Natural killer cell treated with Interleukin-12 subunit alpha and Interleukin-12 subunit beta and Interleukin-15 and Interleukin-18, amount 100 ng/mL, for 72 hours (primary cell): ENCODE data around the gene ZNF595. TPM values are rescaled to one million over a fixed set of nuclear protein-coding genes. Genes with fewer than 3 reads are reported as not detected.
"Not testable (repeated sequence)": the region's sequence is repeated elsewhere in the genome, so short reads cannot be mapped to it uniquely, and the experiment has no call there.

Source experiments
- ATAC-seq, 2 donors: fragments of 150-1000 bp; cut with Tn5 transposase in 1 of 2; sonication (Bioruptor Pico), chemical (Tn5 transposase) in 1 of 2; 2 replicates each; pipeline ENCODE4 v1.10.0; 2021
- DNase-seq: peaks from one replicate; pipeline ENCODE4 v3.0.0; 2022; ENCODE audit warnings: low spot score
- H3K27ac Mint-ChIP-seq, 2 donors: 1 replicate in 1 of 2; 2 replicates in 1 of 2; pipeline ENCODE4 v1.8.0; 2022; ENCODE audit warnings: mixed read lengths in 2 of 2, mild to moderate bottlenecking in 1 of 2, moderate library complexity in 1 of 2
- H3K27me3 Mint-ChIP-seq, 2 donors: 1 replicate in 1 of 2; 2 replicates in 1 of 2; pipeline ENCODE4 v1.8.0; 2022; ENCODE audit warnings: mixed read lengths in 2 of 2
- H3K36me3 Mint-ChIP-seq: one replicate; pipeline ENCODE4 v1.8.0; 2022; ENCODE audit warnings: mixed read lengths
- H3K4me1 Mint-ChIP-seq, 2 donors: 1 replicate in 1 of 2; 2 replicates in 1 of 2; pipeline ENCODE4 v1.8.0; 2022; ENCODE audit warnings: low read depth in 2 of 2, mixed read lengths in 2 of 2, mild to moderate bottlenecking in 1 of 2
- H3K4me3 Mint-ChIP-seq: one replicate; pipeline ENCODE4 v1.8.0; 2022; ENCODE audit warnings: mixed read lengths
- H3K9me3 Mint-ChIP-seq: 2 replicates; pipeline ENCODE4 v1.8.0; 2022; ENCODE audit warnings: mixed read lengths
- total RNA-seq, 2 donors: library from RNA; stranded (reverse); gene quantifications; one replicate each; pipeline ENCODE4 v1.2.3, GENCODE V29; 2022

ZNF595 gene
- total RNA-seq, 2 donors from 2014 or later, result 12.0 to 33.4 TPM

DNA sequence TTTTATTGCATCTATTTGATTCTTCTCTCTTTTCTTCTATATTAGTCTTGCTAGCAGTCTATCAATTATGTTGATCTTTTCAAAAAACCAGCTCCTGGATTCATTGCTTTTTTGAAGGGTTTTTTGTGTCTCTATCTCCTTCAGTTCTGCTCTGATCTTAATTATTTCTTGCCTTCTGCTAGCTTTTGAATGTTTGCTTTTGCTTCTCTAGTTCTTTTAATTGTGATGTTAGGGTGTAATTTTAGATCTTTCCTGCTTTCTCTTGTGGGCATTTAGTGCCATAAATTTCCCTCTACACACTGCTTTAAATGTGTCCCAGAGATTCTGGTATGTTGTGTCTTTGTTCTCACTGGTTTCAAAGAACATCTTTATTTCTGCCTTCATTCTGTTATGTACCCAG lies 14.9 kb upstream of the ZNF595 start:
- H3K27me3 Mint-ChIP-seq, H3K4me3 Mint-ChIP-seq, ATAC-seq, H3K36me3 Mint-ChIP-seq, H3K27ac Mint-ChIP-seq, H3K4me1 Mint-ChIP-seq, DNase-seq, H3K9me3 Mint-ChIP-seq: not testable (repeated sequence)

DNA sequence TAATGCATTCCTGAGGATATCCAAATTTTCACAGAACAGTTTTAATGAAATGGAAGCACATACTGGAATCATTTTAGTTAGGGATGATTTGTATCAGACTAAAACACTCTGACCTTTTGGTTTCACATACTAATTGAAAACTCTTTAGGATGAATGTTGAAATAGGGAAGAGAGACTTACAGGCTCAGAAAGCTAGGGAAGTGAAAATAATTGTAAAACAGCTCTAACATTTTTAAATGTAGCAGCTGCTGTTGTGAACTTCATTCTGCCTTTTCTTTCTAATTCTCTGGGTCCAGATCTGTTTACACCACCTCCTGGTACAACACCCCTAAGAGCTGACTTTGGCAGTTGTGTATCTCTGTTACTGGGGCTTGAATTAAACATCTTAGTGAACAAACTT lies 9.7 kb upstream of the ZNF595 start:
- not testable (repeated sequence) for H3K9me3 Mint-ChIP-seq, ATAC-seq

DNA sequence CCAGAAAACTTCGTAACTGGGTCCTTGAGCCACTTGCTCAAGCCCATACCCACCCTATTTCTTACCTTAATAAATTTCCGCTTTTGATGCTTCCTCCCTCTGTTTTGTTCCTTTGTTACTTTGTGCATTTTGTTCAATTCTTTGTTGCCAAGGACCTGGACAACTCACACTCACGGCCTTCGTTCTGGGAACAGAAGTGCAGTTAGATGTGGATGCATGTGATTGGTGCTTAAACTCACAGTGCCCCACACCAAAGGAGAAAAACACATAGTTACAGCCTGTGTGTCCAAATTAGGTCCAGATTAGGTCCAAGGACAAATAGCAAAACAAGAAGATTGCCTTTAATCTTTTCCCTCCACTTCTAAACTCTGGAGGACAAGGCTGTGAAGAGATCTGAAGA lies 1.9 kb upstream of the ZNF595 start:
- not testable (repeated sequence) for H3K9me3 Mint-ChIP-seq, H3K27me3 Mint-ChIP-seq, H3K36me3 Mint-ChIP-seq, ATAC-seq, DNase-seq, H3K27ac Mint-ChIP-seq, H3K4me1 Mint-ChIP-seq, H3K4me3 Mint-ChIP-seq

More for the DNA sequence above, 9.7 kb upstream of the ZNF595 start:
- H3K4me1 Mint-ChIP-seq, H3K36me3 Mint-ChIP-seq, DNase-seq, H3K27me3 Mint-ChIP-seq, H3K27ac Mint-ChIP-seq, H3K4me3 Mint-ChIP-seq: not testable (repeated sequence)

DNA sequence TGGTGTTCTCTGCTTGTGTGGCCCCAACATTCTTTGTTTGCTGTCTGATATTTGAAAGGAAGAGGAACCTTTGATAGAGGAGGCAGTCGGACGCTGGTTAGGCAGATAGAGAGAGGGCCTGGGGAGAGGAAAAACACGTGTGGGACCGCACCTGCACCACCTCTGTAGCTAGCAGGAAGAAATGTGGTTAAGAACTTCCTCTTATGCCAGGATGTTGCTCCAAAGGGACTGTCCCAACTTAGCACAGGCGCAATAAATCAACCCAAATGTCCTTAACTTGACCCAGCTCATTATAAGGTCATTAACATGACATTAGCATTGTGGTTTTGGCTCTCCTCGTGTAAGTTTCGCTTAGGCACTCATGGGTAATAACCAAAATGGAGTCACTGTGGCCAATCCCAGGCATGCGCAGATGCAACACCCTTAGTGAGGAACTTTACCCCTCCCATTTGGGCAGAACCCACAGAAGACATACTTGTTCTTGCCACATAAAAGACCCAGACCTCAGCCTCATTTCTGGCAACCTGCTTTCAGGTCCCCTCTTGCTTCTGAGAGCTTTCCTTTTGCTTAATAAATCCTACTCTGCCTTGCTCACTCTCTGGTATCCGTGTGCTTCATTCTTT lies 1.4 kb upstream of the ZNF595 start:
- peak; percentile 52 to 56 for ATAC-seq
- not testable (repeated sequence) for H3K27ac Mint-ChIP-seq, DNase-seq, H3K36me3 Mint-ChIP-seq, H3K4me1 Mint-ChIP-seq, H3K9me3 Mint-ChIP-seq, H3K27me3 Mint-ChIP-seq, H3K4me3 Mint-ChIP-seq

DNA sequence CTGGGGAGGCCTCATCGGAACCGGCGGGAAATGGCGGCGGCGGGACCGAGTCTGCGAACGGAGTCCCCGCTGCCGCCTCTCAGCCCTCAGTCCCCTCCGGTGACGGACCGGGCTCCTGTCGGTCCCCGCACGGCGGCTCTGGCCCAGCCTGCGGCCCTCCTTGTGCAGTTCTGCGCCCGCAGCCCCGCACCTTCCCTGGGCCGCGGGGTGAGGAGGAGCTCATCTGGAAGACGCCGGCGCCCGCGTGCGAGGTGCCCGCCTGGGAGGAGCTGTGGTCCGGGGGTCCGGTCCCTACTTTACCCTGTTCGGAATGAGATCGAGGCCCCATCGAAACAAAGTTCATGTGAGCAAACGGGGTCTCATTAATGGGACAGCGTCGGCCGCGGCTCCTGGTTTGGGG lies 400 bp downstream of the ZNF595 start:
- DNase-seq, H3K27me3 Mint-ChIP-seq, H3K4me3 Mint-ChIP-seq, H3K36me3 Mint-ChIP-seq, H3K27ac Mint-ChIP-seq, H3K4me1 Mint-ChIP-seq, H3K9me3 Mint-ChIP-seq: not testable (repeated sequence)
- peak; percentile 3 to 25 for ATAC-seq

DNA sequence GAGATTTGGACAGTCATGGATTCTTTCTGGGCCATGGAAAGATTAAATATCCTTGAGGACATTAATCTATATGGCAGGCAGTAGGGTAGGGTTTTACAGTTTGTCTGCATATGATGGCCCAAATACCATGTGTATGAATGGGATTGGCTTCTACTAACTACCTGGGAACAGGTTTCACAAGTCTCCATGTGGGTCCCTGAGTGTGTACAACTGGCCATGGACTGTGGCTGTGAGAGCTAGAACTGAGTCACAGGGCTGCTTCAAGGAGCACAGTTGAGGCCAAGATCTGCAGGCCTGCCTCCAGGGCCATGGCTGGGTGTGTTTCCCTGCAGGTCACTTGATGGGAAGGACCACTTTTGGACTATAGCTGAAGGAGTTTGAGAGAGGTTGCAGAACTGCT lies 11.6 kb downstream of the ZNF595 start:
- H3K27me3 Mint-ChIP-seq, H3K4me1 Mint-ChIP-seq, H3K27ac Mint-ChIP-seq, DNase-seq, H3K4me3 Mint-ChIP-seq, H3K9me3 Mint-ChIP-seq: not testable (repeated sequence)
- ATAC-seq, result peak; percentile 27 to 58
- H3K36me3 Mint-ChIP-seq, result peaks cover 12% of the 10 kb centered on the region

DNA sequence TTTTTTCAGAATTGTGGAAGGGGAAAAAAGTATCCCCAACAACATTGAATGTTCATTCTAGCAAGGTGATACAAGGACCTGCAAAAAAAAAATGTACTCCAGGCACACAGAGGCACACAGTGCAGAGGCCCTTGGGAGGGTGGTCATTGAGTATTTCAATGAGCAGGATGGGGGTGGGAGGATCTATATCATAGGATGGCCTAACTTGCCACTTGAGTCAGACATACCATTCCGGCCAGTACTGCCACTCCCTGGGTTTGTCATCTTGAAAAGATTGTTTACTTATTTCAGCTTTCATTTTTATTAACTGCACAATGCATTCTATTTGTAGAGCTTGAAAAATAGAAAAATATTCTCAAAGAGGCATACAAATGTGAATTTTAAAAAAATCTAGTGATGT lies 18.7 kb downstream of the ZNF595 start:
- Mint-ChIP-seq H3K36me3 (peaks cover 73% of the 10 kb centered on the region), H3K4me3 (no peak overlapping the region), H3K4me1 (peaks cover 0 to 18% of the 10 kb centered on the region in 2 donors), H3K27me3 (no peaks in the 10 kb centered on the region), H3K9me3 (peaks cover 22% of the 10 kb centered on the region), H3K27ac (no peak overlapping the region)
- DNase-seq, result no peak
- ATAC-seq, result no peak

DNA sequence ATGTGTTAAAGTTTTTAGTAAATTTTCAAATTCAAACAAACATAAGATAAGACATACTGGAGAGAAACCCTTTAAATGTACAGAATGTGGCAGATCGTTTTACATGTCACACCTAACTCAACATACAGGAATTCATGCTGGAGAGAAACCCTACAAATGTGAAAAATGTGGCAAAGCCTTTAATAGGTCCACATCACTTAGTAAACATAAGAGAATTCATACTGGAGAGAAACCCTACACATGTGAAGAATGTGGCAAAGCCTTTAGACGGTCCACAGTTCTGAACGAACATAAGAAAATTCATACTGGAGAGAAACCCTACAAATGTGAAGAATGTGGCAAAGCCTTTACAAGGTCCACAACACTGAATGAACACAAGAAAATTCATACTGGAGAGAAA lies 32.8 kb downstream of the ZNF595 start:
- H3K9me3 Mint-ChIP-seq, result peaks cover 19% of the 10 kb centered on the region
- peak overlapping the region in 1 of 2 donors; percentile 40 for H3K27ac Mint-ChIP-seq
- DNase-seq (no peak), ATAC-seq (no peak)
- H3K4me3 Mint-ChIP-seq, result no peak overlapping the region
- no peaks in the 10 kb centered on the region for H3K27me3 Mint-ChIP-seq
- H3K4me1 Mint-ChIP-seq, result no peaks in the 10 kb centered on the region
- H3K36me3 Mint-ChIP-seq, result peaks cover 76% of the 10 kb centered on the region

DNA sequence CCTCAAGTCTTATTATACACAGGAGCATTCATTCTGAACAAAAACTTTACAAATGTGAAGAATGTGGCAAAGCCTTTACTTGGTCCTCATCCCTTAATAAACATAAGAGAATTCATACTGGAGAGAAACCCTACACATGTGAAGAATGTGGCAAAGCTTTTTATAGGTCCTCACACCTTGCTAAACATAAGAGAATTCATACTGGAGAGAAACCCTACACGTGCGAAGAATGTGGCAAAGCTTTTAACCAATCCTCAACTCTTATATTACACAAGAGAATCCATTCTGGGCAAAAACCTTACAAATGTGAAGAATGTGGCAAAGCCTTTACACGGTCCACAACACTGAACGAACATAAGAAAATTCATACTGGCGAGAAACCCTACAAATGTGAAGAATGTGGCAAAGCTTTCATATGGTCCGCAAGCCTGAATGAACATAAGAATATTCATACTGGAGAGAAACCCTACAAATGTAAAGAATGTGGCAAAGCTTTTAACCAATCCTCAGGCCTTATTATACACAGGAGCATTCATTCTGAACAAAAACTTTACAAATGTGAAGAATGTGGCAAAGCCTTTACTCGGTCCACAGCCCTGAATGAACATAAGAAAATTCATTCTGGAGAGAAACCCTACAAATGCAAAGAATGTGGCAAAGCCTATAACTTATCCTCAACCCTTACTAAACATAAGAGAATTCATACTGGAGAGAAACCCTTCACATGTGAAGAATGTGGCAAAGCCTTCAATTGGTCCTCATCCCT lies 33.6 kb downstream of the ZNF595 start:
- H3K4me3 Mint-ChIP-seq, H3K27ac Mint-ChIP-seq, DNase-seq, ATAC-seq, H3K27me3 Mint-ChIP-seq, H3K4me1 Mint-ChIP-seq: not testable (repeated sequence)
- Mint-ChIP-seq H3K36me3 (peaks cover 75% of the 10 kb centered on the region), H3K9me3 (peaks cover 23% of the 10 kb centered on the region)

DNA sequence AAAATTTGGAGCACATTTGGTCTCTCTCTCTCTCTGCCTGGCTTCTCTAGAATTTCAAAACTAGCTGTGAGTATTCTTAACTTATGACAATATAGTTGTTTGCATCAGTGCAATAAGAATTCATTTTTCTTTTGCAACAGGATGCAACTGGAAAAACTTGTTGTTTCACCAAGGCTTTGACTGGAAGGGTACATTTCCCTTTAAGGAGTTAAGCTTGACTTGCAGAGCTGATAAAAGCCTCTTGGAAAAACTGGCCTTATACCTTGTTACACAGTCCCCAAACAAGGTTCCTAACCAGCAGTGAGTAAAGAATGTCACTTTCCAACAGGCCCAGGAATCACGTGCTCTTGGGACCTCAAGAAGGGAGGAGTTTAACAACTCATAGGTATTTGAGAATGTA lies 45.3 kb downstream of the ZNF595 start:
- H3K36me3 Mint-ChIP-seq, result peaks cover 28% of the 10 kb centered on the region
- H3K27me3 Mint-ChIP-seq, result no peaks in the 10 kb centered on the region
- H3K4me3 Mint-ChIP-seq, result no peak overlapping the region
- H3K9me3 Mint-ChIP-seq, result peaks cover 14% of the 10 kb centered on the region
- no peak for DNase-seq
- H3K27ac Mint-ChIP-seq, result no peak overlapping the region
- no peaks in the 10 kb centered on the region for H3K4me1 Mint-ChIP-seq
- ATAC-seq, result no peak

DNA sequence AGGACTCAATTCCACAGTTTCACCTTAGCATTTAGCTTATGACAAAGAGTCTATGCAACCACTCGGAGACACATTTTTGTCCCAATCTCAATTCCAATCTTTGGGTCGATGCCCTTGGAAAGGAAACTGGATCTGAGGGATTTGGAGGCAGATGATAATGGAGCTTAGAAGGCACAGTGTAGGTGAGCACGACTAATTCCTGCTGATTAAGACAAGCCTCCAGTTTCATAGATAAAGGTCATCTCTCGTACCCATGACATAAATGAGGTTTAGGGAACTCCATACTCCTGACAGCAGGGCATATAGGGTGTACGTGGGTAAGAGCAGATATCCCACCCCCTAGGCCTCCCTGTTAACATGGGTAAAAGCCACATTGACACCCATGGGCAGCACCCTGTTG lies 46.7 kb downstream of the ZNF595 start:
- Mint-ChIP-seq H3K4me1 (no peaks in the 10 kb centered on the region), H3K9me3 (peaks cover 13% of the 10 kb centered on the region), H3K27ac (no peak overlapping the region), H3K27me3 (peaks cover 2 to 6% of the 10 kb centered on the region in 2 donors), H3K36me3 (peaks cover 27% of the 10 kb centered on the region), H3K4me3 (no peak overlapping the region)
- DNase-seq (no peak), ATAC-seq (no peak)

DNA sequence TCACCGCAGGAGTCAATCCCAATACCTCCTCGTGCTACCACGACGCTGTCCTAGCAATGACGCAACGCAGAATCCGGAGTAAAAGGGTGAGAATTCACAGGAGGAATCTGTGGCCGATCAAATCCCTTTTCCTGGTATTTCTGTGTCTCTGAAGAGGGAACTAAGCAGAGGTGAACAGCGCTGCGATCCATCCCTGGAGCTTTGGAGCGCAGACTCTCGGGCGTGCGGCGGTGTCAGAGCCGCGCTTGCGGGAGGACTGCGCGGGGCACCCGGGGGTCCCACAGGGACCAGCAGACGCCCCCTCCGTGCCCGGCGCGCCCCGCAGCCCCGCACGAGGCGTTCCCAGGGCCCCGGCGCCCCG lies 53.9 kb downstream of the ZNF595 start:
- peaks cover 34 to 40% of the 10 kb centered on the region in 2 donors for H3K27me3 Mint-ChIP-seq
- H3K9me3 Mint-ChIP-seq, result peaks cover 23% of the 10 kb centered on the region
- no peak overlapping the region for H3K27ac Mint-ChIP-seq
- ATAC-seq (no peak), DNase-seq (no peak)
- peaks cover 0 to 25% of the 10 kb centered on the region in 2 donors for H3K4me1 Mint-ChIP-seq
- H3K36me3 Mint-ChIP-seq, result peaks cover 54% of the 10 kb centered on the region
- no peak overlapping the region for H3K4me3 Mint-ChIP-seq

DNA sequence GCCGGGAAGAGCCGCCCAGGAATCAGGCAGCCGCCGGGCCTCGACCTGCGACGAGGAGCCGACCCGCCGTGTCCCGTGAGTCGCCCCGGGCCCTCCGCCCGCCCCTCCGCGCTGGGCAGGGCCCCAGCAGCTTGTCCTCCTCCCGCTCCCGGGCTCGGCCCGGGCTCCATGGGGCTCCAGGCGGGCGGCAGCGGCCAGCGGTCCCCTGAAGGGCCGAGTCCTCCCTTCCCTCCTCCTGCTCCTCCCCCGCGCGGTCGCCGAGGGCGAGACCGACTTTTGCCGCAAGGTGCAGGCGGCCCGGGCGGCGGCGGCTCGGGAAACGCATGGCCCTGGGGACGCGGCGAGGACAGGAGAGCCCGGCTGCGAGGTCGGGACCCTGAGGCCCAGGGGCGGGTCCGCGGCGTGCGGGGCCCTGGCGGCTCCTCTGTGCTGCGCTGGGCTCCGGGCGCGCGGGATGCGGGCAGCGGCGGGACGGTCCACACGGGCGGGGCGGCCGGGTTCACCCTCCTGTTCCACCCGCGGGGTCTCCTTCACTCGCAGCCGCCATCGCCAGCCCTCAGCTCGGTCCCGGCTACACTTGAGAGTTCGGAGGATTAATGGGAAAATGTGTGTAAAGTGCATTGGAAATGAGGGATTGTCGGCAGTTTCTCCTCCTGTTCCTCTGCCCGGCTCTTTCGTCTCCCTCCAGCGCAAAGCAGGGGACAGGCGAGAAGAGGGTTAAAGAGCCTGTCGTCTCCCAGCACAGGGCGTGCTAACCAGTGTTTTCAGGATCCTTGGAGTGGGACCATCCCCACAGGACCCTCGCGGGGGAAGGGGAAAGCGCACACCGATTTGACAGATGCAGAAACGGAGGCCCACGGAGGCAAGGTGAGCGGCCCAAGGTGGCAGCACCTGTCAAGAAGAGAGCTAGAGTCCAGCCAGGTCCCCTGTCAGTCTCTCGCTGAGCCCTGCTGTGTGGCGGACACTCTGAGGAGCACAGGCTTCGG lies 54.6 kb downstream of the ZNF595 start:
- peaks cover 34 to 40% of the 10 kb centered on the region in 2 donors for H3K27me3 Mint-ChIP-seq
- ATAC-seq (peak in 1 of 2 donors; percentile 50), DNase-seq (peak; percentile 60)
- peaks cover 0 to 28% of the 10 kb centered on the region in 2 donors for H3K4me1 Mint-ChIP-seq
- H3K36me3 Mint-ChIP-seq, result peaks cover 50% of the 10 kb centered on the region
- H3K4me3 Mint-ChIP-seq, result no peak overlapping the region
- peaks cover 23% of the 10 kb centered on the region for H3K9me3 Mint-ChIP-seq
- no peak overlapping the region for H3K27ac Mint-ChIP-seq

DNA sequence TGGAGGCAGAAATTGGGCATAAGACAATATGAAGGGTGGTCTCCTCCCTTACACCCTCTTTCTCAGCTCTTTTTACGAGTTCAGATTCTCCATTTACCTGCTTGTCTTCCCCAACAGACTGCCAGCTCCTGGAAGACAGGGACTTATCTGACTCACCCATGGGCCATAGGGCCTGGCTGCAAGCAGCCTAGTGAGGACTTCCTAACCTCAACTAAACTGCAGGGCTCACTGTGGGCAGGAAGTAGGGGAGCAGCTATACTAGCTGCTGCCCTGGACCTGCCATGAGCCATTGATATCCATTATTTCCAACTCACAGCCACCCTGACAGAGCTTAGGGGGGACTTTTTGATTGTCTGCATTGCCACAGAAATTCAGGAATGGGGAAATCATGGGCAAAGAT lies 59.6 kb downstream of the ZNF595 start:
- H3K9me3 Mint-ChIP-seq, result peaks cover 27% of the 10 kb centered on the region
- H3K27ac Mint-ChIP-seq, result no peak overlapping the region
- H3K27me3 Mint-ChIP-seq, result peaks cover 22 to 26% of the 10 kb centered on the region in 2 donors
- no peak for ATAC-seq
- H3K36me3 Mint-ChIP-seq, result peaks cover 56% of the 10 kb centered on the region
- peaks cover 28 to 53% of the 10 kb centered on the region in 2 donors for H3K4me1 Mint-ChIP-seq
- DNase-seq, result no peak
- H3K4me3 Mint-ChIP-seq, result no peak overlapping the region
